ENCODE measurements around the gene MGAT4B. TPM values are rescaled to one million over a fixed set of nuclear protein-coding genes. Genes with fewer than 3 reads are reported as not detected.

MGAT4B gene
- total RNA-seq, 2 donors from 2014 or later, result 82.7 to 142 TPM

GRCh38 chr5:179801304-179802206 lies 5.1 kb downstream of the MGAT4B start:
- 61% methylated on average over 67 of the region's 67 CpGs for WGBS
- Histone ChIP-seq H3K27me3 (replicated peaks; ENCODE audit: insufficient read depth) (no peaks in the 10 kb centered on the region), H3K36me3 (peaks cover 15 to 22% of the 10 kb centered on the region in 2 donors), H3K27ac (no peak overlapping the region), H3K4me3 (no peak overlapping the region), H3K4me1 (replicated peaks) (peaks cover 9% of the 10 kb centered on the region), H3K9me3 (no peaks in the 10 kb centered on the region)
- peak; percentile 60 for DNase-seq (ENCODE audit: low spot score)
- intact Hi-C loops (cut with DNase I), result loop anchor here (5.0 kb wide), 1 partner anchor 106 kb away; the partner anchor contains the start of gene TBC1D9B
- TF ChIP-seq, protein P1, sequence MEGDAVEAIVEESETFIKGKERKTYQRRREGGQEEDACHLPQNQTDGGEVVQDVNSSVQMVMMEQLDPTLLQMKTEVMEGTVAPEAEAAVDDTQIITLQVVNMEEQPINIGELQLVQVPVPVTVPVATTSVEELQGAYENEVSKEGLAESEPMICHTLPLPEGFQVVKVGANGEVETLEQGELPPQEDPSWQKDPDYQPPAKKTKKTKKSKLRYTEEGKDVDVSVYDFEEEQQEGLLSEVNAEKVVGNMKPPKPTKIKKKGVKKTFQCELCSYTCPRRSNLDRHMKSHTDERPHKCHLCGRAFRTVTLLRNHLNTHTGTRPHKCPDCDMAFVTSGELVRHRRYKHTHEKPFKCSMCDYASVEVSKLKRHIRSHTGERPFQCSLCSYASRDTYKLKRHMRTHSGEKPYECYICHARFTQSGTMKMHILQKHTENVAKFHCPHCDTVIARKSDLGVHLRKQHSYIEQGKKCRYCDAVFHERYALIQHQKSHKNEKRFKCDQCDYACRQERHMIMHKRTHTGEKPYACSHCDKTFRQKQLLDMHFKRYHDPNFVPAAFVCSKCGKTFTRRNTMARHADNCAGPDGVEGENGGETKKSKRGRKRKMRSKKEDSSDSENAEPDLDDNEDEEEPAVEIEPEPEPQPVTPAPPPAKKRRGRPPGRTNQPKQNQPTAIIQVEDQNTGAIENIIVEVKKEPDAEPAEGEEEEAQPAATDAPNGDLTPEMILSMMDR (IDR thresholded peaks at IDR 0.05), result peak; percentile 54 to 74 (median 63)
- no peak for TF ChIP-seq POLR2A (IDR thresholded peaks at IDR 0.05)
- peak; percentile 7 for TF ChIP-seq POLR2AphosphoS5 (IDR thresholded peaks at IDR 0.05)

- Histone ChIP-seq H3K27ac (no peak overlapping the region), H3K27me3 (replicated peaks; ENCODE audit: insufficient read depth) (no peaks in the 10 kb centered on the region), H3K9me3 (no peaks in the 10 kb centered on the region), H3K4me3 (no peak overlapping the region), H3K36me3 (peaks cover 15 to 22% of the 10 kb centered on the region in 2 donors), H3K4me1 (replicated peaks) (peaks cover 9% of the 10 kb centered on the region)
- no peak for DNase-seq (ENCODE audit: low spot score)
- intact Hi-C loops (cut with DNase I), result loop anchor here (5.0 kb wide), 1 partner anchor 107 kb away; the partner anchor contains the start of gene TBC1D9B
- WGBS, result 69% methylated on average over 10 of the region's 12 CpGs
- no peak for TF ChIP-seq POLR2A (IDR thresholded peaks at IDR 0.05)
- TF ChIP-seq, protein P1 (IDR thresholded peaks at IDR 0.05), result no peak
- TF ChIP-seq POLR2AphosphoS5 (IDR thresholded peaks at IDR 0.05), result no peak
Observed at GRCh38 chr5:179800696-179801201, 5.9 kb downstream of the MGAT4B start.

- WGBS, result 92% methylated on average over 21 of the region's 21 CpGs
- Histone ChIP-seq H3K4me1 (replicated peaks) (peaks cover 9% of the 10 kb centered on the region), H3K27ac (no peak overlapping the region), H3K9me3 (no peaks in the 10 kb centered on the region), H3K4me3 (no peak overlapping the region), H3K27me3 (replicated peaks; ENCODE audit: insufficient read depth) (no peaks in the 10 kb centered on the region), H3K36me3 (peaks cover 15 to 22% of the 10 kb centered on the region in 2 donors)
- TF ChIP-seq POLR2A (IDR thresholded peaks at IDR 0.05) (no peak), POLR2AphosphoS5 (IDR thresholded peaks at IDR 0.05) (no peak)
- TF ChIP-seq, protein P1 (IDR thresholded peaks at IDR 0.05), result no peak
- no peak for DNase-seq (ENCODE audit: low spot score)
- intact Hi-C loops (cut with DNase I), result loop anchor here (5.0 kb wide), 1 partner anchor 107 kb away; the partner anchor contains the start of gene TBC1D9B
Observed at GRCh38 chr5:179800071-179800695, 6.5 kb downstream of the MGAT4B start.

GRCh38 chr5:179799644-179799973 lies 7.1 kb downstream of the MGAT4B start:
- Histone ChIP-seq H3K27me3 (replicated peaks; ENCODE audit: insufficient read depth) (no peaks in the 10 kb centered on the region), H3K9me3 (no peaks in the 10 kb centered on the region), H3K4me3 (no peak overlapping the region), H3K36me3 (peaks cover 15 to 22% of the 10 kb centered on the region in 2 donors), H3K4me1 (replicated peaks) (peaks cover 10% of the 10 kb centered on the region), H3K27ac (no peak overlapping the region)
- WGBS, result 86% methylated on average over 5 of the region's 5 CpGs
- TF ChIP-seq POLR2A (IDR thresholded peaks at IDR 0.05) (no peak), POLR2AphosphoS5 (IDR thresholded peaks at IDR 0.05) (no peak)
- TF ChIP-seq, protein P1 (IDR thresholded peaks at IDR 0.05), result no peak
- no peak for DNase-seq (ENCODE audit: low spot score)
- intact Hi-C loops (cut with DNase I), result loop anchor here (5.0 kb wide), 1 partner anchor 37 kb away; no protein-coding TSS in a partner anchor
